CD14-positive monocyte (primary cell): ENCODE results near the gene CFAP69. TPM values are rescaled to one million over a fixed set of nuclear protein-coding genes. Genes with fewer than 3 reads are reported as not detected.

Experiments used
- DNase-seq, 3 donors: peaks; one replicate each; pipeline ENCODE4 v3.0.0-alpha.2; 2011 to 2022
- H2AFZ ChIP-seq: 2 replicates; pipeline ENCODE4 v1.6.0; 2012; ENCODE audit warnings: mild to moderate bottlenecking, low read depth, low read length, inconsistent platforms; ENCODE audit not compliant: insufficient read depth, poor library complexity, severe bottlenecking
- H3K27ac ChIP-seq, 2 donors: 1 replicate in 1 of 2; 2 replicates in 1 of 2; pipeline ENCODE4 v1.5.1; 2012 to 2013; ENCODE audit warnings: low read length in 2 of 2, control low read depth in 1 of 2, inconsistent platforms in 1 of 2, low read depth in 1 of 2, mild to moderate bottlenecking in 1 of 2
- H3K27me3 ChIP-seq, 2 donors: one replicate each; pipeline versions ENCODE4 v1.6.0 to v1.6.1; 2011 to 2013; ENCODE audit warnings: low read length in 2 of 2; ENCODE audit not compliant: control insufficient read depth in 2 of 2, insufficient read depth in 2 of 2
- H3K36me3 ChIP-seq, 2 donors: replicated peaks in 1 of 2; 1 replicate in 1 of 2; 2 replicates in 1 of 2; pipeline versions ENCODE4 v1.5.1 to v1.6.1; 2012 to 2013; ENCODE audit warnings: low read length in 2 of 2, control low read depth in 1 of 2, inconsistent platforms in 1 of 2, mild to moderate bottlenecking in 1 of 2; ENCODE audit not compliant: insufficient read depth in 2 of 2, control insufficient read depth in 1 of 2
- H3K4me1 ChIP-seq, 2 donors: 1 replicate in 1 of 2; 2 replicates in 1 of 2; pipeline versions ENCODE4 v1.5.1 to v1.6.1; 2012 to 2013; ENCODE audit warnings: low read length in 2 of 2, control low read depth in 1 of 2, inconsistent platforms in 1 of 2, mild to moderate bottlenecking in 1 of 2, moderate library complexity in 1 of 2; ENCODE audit not compliant: insufficient read depth in 2 of 2, control insufficient read depth in 1 of 2
- H3K4me2 ChIP-seq: replicated peaks from 2 replicates; pipeline ENCODE3; 2012; ENCODE audit warnings: low read length, moderate library complexity, mild to moderate bottlenecking; ENCODE audit not compliant: poor library complexity, severe bottlenecking; ENCODE audit errors: extremely low read depth
- H3K4me3 ChIP-seq, 3 experiments: fragments of 200-600 bp in 1 of 3; sonication (generic) in 1 of 3; replicated peaks in 1 of 3; 1 replicate in 2 of 3; 2 replicates in 1 of 3; pipeline ENCODE4 v1.5.1; 2011 to 2013; ENCODE audit warnings: low read length in 3 of 3, mild to moderate bottlenecking in 3 of 3, control low read depth in 2 of 3, low read depth in 2 of 3, inconsistent platforms in 1 of 3, moderate library complexity in 1 of 3
- H3K79me2 ChIP-seq: 2 replicates; pipeline ENCODE4 v1.6.0; 2012; ENCODE audit warnings: mild to moderate bottlenecking, control low read depth, inconsistent platforms, low read length, moderate library complexity; ENCODE audit not compliant: insufficient read depth
- H3K9ac ChIP-seq: 2 replicates; pipeline ENCODE4 v1.6.0; 2017; ENCODE audit warnings: low read length, mild to moderate bottlenecking; ENCODE audit not compliant: insufficient read depth, poor library complexity, severe bottlenecking
- H3K9me3 ChIP-seq, 2 donors: replicated peaks in 1 of 2; 1 replicate in 1 of 2; 2 replicates in 1 of 2; pipeline versions ENCODE4 v1.5.1 to v1.6.1; 2012 to 2013; ENCODE audit warnings: low read length in 2 of 2, control low read depth in 1 of 2; ENCODE audit not compliant: control insufficient read depth in 1 of 2, insufficient read depth in 1 of 2
- H4K20me1 ChIP-seq: 2 replicates; pipeline ENCODE4 v1.6.0; 2012; ENCODE audit warnings: mild to moderate bottlenecking, low read length, control low read depth, moderate library complexity; ENCODE audit not compliant: insufficient read depth
- H3K27ac Mint-ChIP-seq, 7 donors: one replicate each; pipeline ENCODE4 v1.8.0; 2020; ENCODE audit warnings: mild to moderate bottlenecking in 7 of 7, mixed read lengths in 7 of 7, moderate library complexity in 6 of 7, inconsistent platforms in 2 of 7
- H3K27me3 Mint-ChIP-seq, 3 donors: one replicate each; pipeline ENCODE4 v1.8.0; 2021 to 2022; ENCODE audit warnings: low read depth in 3 of 3, mild to moderate bottlenecking in 3 of 3, mixed read lengths in 3 of 3, moderate library complexity in 3 of 3, inconsistent platforms in 1 of 3
- H3K36me3 Mint-ChIP-seq, 2 donors: one replicate each; pipeline ENCODE4 v1.8.0; 2020; ENCODE audit warnings: mixed read lengths in 2 of 2, inconsistent platforms in 1 of 2, mild to moderate bottlenecking in 1 of 2
- H3K4me1 Mint-ChIP-seq: one replicate; pipeline ENCODE4 v1.8.0; 2020; ENCODE audit warnings: mild to moderate bottlenecking, mixed read lengths
- H3K4me3 Mint-ChIP-seq, 2 donors: one replicate each; pipeline ENCODE4 v1.8.0; 2020; ENCODE audit warnings: mild to moderate bottlenecking in 2 of 2, mixed read lengths in 2 of 2, moderate library complexity in 1 of 2
- H3K9me3 Mint-ChIP-seq, 7 donors: one replicate each; pipeline ENCODE4 v1.8.0; 2020 to 2022; ENCODE audit warnings: mixed read lengths in 7 of 7, mild to moderate bottlenecking in 6 of 7, moderate library complexity in 6 of 7, inconsistent platforms in 2 of 7
- CTCF ChIP-seq: fragments of 200-600 bp; IDR thresholded peaks from one replicate; pipeline ENCODE4 v1.8.0; 2022; ENCODE audit warnings: antibody characterized with exemption, mild to moderate bottlenecking
- WGBS: methylation state at CpG from one replicate; pipeline ENCODE4 v1.1.5; 2013; ENCODE audit warnings: missing lambda C conversion rate; ENCODE audit not compliant: insufficient coverage; 5-methylcytosine and 5-hydroxymethylcytosine counted together
- intact Hi-C, 2 donors: fragments of 100-400 bp; cut with micrococcal nuclease; formaldehyde crosslinking; loops; one replicate each; pipeline versions ENCODE4 v1.15.0 to v1.15.1; 2023
- polyA plus RNA-seq, 3 donors: library from polyadenylated mRNA; depleted of rRNA in 1 of 3; unstranded in 2 of 3; stranded (reverse) in 1 of 3; fragments of 300-500 nt in 2 of 3; fragments of >200 nt in 1 of 3; fragmentation: Illumina TruSeq in 2 of 3; gene quantifications; 1 replicate in 2 of 3; 2 replicates in 1 of 3; pipeline ENCODE4 v1.2.3, GENCODE V29; 2012 to 2021

The CFAP69 gene
- polyA plus RNA-seq, 3 donors: not detected

- H3K27ac ChIP-seq: no peak overlapping the region
- H3K4me3 Mint-ChIP-seq: no peak overlapping the region
- H4K20me1 ChIP-seq: no peaks in the 10 kb centered on the region
- peaks cover 0 to 2% (median 0%) of the 10 kb centered on the region in 7 donors for H3K9me3 Mint-ChIP-seq
- no peaks in the 10 kb centered on the region for H3K36me3 Mint-ChIP-seq
- H3K9ac ChIP-seq: no peak overlapping the region
- peaks cover 0 to 4% (median 1%) of the 10 kb centered on the region in 3 donors for H3K27me3 Mint-ChIP-seq
- intact Hi-C loops: loop anchor here in 1 of 2 donors (10.0 kb wide), 1 partner anchor 113 kb away; the partner anchor contains the start of gene STEAP1
- no peaks in the 10 kb centered on the region for H3K9me3 ChIP-seq
- H3K4me3 ChIP-seq: no peak overlapping the region
- no peaks in the 10 kb centered on the region for H3K4me1 ChIP-seq
- no peaks in the 10 kb centered on the region for H3K36me3 ChIP-seq
- no peak overlapping the region for H3K4me2 ChIP-seq
- no peak overlapping the region for H3K27ac Mint-ChIP-seq
- no peaks in the 10 kb centered on the region for H3K79me2 ChIP-seq
- 94% methylated on average over 3 of the region's 5 CpGs for WGBS
- H3K4me1 Mint-ChIP-seq: no peaks in the 10 kb centered on the region
- H3K27me3 ChIP-seq: no peaks in the 10 kb centered on the region
- H2AFZ ChIP-seq: no peak overlapping the region
- TF ChIP-seq CTCF: no peak
- no peak for DNase-seq
Measured at GRCh38 chr7:90267263-90267858, 22.4 kb downstream of the CFAP69 start.

- H2AFZ ChIP-seq: no peak overlapping the region
- no peaks in the 10 kb centered on the region for H3K27me3 ChIP-seq
- TF ChIP-seq CTCF: no peak
- no peaks in the 10 kb centered on the region for H3K36me3 ChIP-seq
- H3K9ac ChIP-seq: no peak overlapping the region
- H3K27ac ChIP-seq: no peak overlapping the region
- Mint-ChIP-seq H3K9me3 (peaks cover 0 to 2% (median 0%) of the 10 kb centered on the region in 7 donors), H3K4me3 (no peak overlapping the region), H3K27ac (no peak overlapping the region), H3K36me3 (no peaks in the 10 kb centered on the region), H3K27me3 (peaks cover 0 to 2% (median 0%) of the 10 kb centered on the region in 3 donors), H3K4me1 (no peaks in the 10 kb centered on the region)
- H3K9me3 ChIP-seq: no peaks in the 10 kb centered on the region
- H3K4me1 ChIP-seq: no peaks in the 10 kb centered on the region
- no peak overlapping the region for H3K4me2 ChIP-seq
- H4K20me1 ChIP-seq: no peaks in the 10 kb centered on the region
- DNase-seq: no peak
- no peaks in the 10 kb centered on the region for H3K79me2 ChIP-seq
- H3K4me3 ChIP-seq: no peak overlapping the region
- WGBS: 92% methylated on average over 1 of the region's 1 CpG
- intact Hi-C loops: loop anchor here in 1 of 2 donors (10.0 kb wide), 1 partner anchor 114 kb away; the partner anchor contains the start of gene STEAP1
Measured at GRCh38 chr7:90269163-90269562, 24.2 kb downstream of the CFAP69 start.
